NCI-H446 (cell line): ENCODE data around the gene ARHGAP30.
A peak's percentile ranks its signal among the peaks of the same experiment; 100 is the strongest.

Experiments
- DNase-seq, 2 experiments: peaks; one replicate each; lab custom pipeline; 2025; lab: John Stamatoyannopoulos, UW

Gene ARHGAP30

DNA sequence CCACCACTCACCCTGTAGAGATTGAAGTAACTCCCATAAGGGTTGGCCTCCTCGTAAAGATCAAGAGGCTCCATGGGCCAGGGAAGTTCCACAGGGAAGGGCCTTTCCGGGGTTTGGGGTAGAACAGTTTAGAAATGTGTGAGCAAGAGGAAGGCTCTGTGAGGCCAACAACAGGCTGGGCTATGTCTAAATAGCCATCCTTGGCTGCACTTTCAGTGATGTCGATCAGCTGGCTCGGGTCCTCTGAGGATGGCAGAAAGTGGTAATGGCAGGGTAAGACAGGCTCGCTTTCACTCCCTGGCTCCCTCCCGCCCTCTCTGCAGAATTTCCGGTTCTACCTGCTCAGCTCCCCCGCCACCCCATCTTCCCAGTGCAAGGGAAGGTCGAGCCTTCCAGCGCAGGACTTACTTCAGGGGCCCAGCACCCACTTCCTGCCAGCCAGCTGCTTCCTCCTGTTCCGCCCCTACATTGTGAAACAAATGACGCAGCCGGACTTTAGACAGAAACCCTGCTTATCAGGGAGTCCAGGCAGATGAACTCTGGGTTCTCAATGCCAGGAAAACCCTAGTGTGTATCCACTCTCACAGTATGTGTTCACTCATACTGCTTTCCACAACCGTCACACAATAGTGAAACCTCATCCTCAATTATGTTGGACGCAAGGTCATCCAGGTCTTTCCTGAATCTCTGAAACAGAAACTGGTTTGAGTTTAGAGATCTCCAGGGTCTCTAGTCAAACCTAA is 56.0 kb downstream of the ARHGAP30 start:
- no peak for DNase-seq

- DNase-seq = no peak
These were observed 56.6 kb downstream of the ARHGAP30 start for GRCh38 chr1:161013131-161013487.

GRCh38 chr1:161012420-161012819 is 57.3 kb downstream of the ARHGAP30 start:
- no peak for DNase-seq

DNA sequence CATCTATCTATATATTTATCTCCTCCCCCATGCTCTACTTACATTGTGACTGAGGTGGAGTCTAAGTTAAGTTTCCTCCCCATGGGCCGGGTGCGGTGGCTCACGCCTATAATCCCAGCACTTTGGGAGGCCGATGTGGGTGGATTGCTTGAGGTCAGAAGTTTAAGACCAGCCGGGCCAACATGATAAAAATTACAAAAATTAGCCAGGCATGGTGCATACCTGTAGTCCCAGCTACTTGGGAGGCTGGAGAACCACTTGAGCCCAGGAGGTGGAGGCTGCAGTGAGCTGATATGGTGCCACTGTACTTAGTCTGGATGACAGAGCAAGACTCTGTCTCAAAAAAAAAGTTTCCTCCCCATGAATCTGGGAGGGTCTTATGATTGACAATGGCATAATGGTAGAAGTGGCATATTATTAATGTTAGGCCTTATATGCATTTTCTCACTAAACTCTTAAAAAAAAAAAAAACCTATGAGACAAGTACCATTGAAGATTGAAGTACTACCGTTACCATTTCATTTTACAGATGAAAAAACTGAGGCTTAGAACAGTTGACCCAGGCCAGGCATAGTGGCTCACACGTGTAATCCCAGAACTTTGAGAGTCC is 60.0 kb downstream of the ARHGAP30 start:
- DNase-seq = no peak

- no peak for DNase-seq
These were observed 60.7 kb downstream of the ARHGAP30 start for GRCh38 chr1:161008869-161009510.

DNA sequence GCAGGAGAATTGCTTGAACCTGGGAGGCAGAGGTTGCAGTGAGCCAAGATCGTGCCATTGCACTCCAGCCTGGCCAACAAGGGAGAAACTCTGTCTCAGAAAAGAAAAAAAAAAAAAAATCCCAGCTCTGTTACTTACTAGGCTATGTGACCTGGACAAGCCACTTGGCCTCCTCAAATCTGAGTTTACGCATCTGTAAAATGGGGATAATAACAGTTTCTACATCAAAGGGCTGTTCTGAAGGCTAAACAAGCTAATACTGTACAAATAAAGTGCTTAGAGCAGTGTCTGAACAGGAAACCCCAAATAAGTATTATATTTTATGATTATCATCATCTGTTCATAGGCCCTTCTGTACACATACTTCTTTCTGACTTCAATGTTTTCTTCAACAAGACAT is 62.3 kb downstream of the ARHGAP30 start:
- DNase-seq = no peak

GRCh38 chr1:161006563-161006962 is 63.1 kb downstream of the ARHGAP30 start:
- no peak for DNase-seq

GRCh38 chr1:161001525-161001924 is 68.2 kb downstream of the ARHGAP30 start:
- no peak for DNase-seq

DNA sequence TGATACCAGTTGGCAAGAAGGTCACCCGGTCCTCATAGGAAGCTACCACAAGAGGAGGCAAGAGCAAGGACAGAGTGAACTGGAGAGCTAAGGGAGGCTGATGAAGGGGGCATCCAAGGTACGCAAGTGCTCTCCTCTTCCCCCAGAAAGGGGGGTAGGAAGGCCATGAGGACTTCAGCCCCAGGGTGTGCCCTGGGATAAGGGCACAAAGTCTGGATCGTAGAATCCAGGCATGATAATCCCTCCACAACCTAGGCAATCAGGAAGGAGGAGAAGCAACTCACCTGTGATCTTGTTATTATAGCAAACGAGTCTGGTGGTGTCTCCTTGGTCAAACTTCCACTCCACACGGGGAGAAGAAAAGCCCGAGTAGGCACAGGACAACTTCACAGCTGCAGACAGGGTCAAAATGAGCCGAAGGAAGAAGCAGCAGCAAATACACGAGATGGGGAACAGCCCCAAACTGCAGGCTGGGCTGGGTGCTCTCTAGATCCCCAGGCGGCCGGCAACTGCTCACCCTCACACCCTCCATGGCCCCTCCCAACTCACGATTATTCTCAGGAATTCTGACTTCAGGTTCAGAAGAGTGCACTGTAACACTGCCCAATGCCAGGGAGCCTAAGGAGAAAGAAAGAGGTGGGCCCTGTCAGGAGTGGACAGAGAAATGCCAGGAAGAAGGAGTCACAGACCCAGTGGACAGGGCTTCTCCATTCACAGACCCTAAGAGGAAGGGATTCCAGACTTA is 68.8 kb downstream of the ARHGAP30 start:
- no peak for DNase-seq

- DNase-seq = no peak
These were observed 70.3 kb downstream of the ARHGAP30 start for GRCh38 chr1:160999376-160999775.

DNA sequence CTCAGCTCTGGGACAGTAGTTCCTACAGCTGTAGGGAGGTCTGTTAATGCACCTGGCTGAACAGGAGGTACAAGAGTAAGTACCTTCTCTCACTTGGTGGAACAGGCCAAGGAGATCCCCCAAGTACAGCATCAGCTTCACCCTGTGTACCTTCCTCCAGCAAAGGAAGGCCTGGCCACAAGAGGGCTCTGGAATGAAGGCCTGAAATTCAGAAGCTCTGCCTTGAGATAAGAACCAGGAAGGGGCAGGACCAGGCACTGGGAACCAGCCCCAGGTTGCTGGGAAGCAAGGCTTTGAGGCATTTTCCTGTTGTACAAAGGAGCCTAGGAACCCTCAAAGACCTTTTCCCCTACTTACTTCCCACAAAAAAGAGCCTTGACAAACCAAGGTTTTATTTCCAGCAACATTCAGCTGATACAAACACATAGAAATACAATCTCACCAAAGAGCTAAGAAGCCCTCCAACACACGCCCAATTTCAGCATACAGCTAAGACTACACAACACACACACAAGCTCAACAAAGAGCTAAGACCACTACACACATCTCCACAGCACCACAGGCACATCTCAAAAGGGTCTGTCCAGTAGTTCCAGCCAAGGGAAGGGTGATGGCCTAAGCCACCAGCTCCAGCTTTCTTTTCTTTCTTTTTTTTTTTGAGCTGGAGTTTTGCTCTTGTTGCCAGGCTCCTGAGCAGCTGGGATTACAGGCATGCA is 72.2 kb downstream of the ARHGAP30 start:
- DNase-seq = peak in 1 of 2 experiments; percentile 25
